ENCODE data around the gene POMGNT1.

POMGNT1 gene

GRCh38 chr1:46205141-46205540 lies 6.9 kb upstream of the POMGNT1 start:
- Histone ChIP-seq H3K14ac (ENCODE audit: low read length in 2 of 2) (no peak overlapping the region), H3K23ac (ENCODE audit: low read length in 2 of 2) (no peak overlapping the region), H3K9me3 (ENCODE audit: control insufficient read depth, low read length) (no peaks in the 10 kb centered on the region), H2BK5ac (ENCODE audit: low read depth, low read length, poor library complexity, severe bottlenecking) (no peak overlapping the region), H3K27me3 (ENCODE audit: control insufficient read depth in 1 of 2, insufficient read depth in 1 of 2, low read length in 2 of 2) (no peaks in the 10 kb centered on the region), H3K79me1 (replicated peaks; ENCODE audit: low read length, poor library complexity, severe bottlenecking) (peaks cover 6% of the 10 kb centered on the region), H3K4me1 (ENCODE audit: control insufficient read depth, insufficient read depth, low read depth, low read length) (peaks cover 6% of the 10 kb centered on the region), H2AK5ac (ENCODE audit: low read length, severe bottlenecking) (no peak overlapping the region), H3K4ac (ENCODE audit: low read depth in 1 of 2, low read length in 2 of 2) (no peak overlapping the region), H3K4me2 (ENCODE audit: low read length, poor library complexity, severe bottlenecking) (no peak overlapping the region), H2BK12ac (ENCODE audit: low read length in 2 of 2) (no peak overlapping the region), H2BK120ac (ENCODE audit: low read depth, low read length) (no peak overlapping the region), H3K18ac (ENCODE audit: low read depth in 1 of 2, low read length in 2 of 2) (no peak overlapping the region), H3K27ac (ENCODE audit: low read length, poor library complexity, severe bottlenecking) (no peak overlapping the region), H2AFZ (ENCODE audit: low read depth, low read length) (no peak overlapping the region), H3K36me3 (ENCODE audit: control insufficient read depth in 1 of 2, insufficient read depth in 2 of 2, low read depth in 1 of 2, low read length in 2 of 2) (peaks cover 0 to 3% of the 10 kb centered on the region in 2 experiments), H2BK15ac (ENCODE audit: low read depth, poor library complexity, severe bottlenecking) (no peak overlapping the region), H4K8ac (ENCODE audit: low read length) (no peak overlapping the region), H3K9ac (ENCODE audit: low read length) (no peak overlapping the region), H3K4me3 (ENCODE audit: insufficient read depth in 1 of 2, low read depth in 1 of 2, low read length in 2 of 2) (no peak overlapping the region), H4K91ac (ENCODE audit: low read length) (no peak overlapping the region)
- WGBS: 96% methylated on average over 3 of the region's 3 CpGs
- no peak for DNase-seq

DNA sequence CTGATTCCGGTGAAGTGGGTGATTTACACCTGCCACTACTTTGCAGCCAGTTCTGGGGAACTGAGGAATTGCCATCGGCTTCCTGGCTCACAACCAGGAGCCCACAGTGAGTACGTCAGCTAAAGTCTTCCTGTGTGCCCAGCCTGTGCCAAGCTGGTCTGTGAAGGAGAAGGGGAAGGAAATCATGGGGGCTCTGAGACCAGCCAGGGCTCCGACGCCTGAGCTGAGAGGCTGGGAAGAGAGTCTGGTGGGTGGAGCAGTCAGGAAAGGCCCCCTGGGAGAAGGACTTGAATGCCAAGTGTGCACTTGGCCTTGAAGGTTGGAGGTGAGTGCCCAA lies 6.1 kb upstream of the POMGNT1 start:
- H2BK120ac ChIP-seq (ENCODE audit: low read depth, low read length): no peak overlapping the region
- peaks cover 6% of the 10 kb centered on the region for H3K4me1 ChIP-seq (ENCODE audit: control insufficient read depth, insufficient read depth, low read depth, low read length)
- H3K79me1 ChIP-seq (replicated peaks; ENCODE audit: low read length, poor library complexity, severe bottlenecking): peaks cover 6% of the 10 kb centered on the region
- H2BK5ac ChIP-seq (ENCODE audit: low read depth, low read length, poor library complexity, severe bottlenecking): no peak overlapping the region
- H2AK5ac ChIP-seq (ENCODE audit: low read length, severe bottlenecking): no peak overlapping the region
- H3K18ac ChIP-seq (ENCODE audit: low read depth in 1 of 2, low read length in 2 of 2): no peak overlapping the region
- no peaks in the 10 kb centered on the region for H3K9me3 ChIP-seq (ENCODE audit: control insufficient read depth, low read length)
- no peak overlapping the region for H2BK15ac ChIP-seq (ENCODE audit: low read depth, poor library complexity, severe bottlenecking)
- H3K23ac ChIP-seq (ENCODE audit: low read length in 2 of 2): no peak overlapping the region
- no peaks in the 10 kb centered on the region for H3K27me3 ChIP-seq (ENCODE audit: control insufficient read depth in 1 of 2, insufficient read depth in 1 of 2, low read length in 2 of 2)
- no peak overlapping the region for H2BK12ac ChIP-seq (ENCODE audit: low read length in 2 of 2)
- H3K14ac ChIP-seq (ENCODE audit: low read length in 2 of 2): peak overlapping the region in 1 of 2 experiments; percentile 21
- peak overlapping the region in 1 of 2 experiments; percentile 93 for H3K4me3 ChIP-seq (ENCODE audit: insufficient read depth in 1 of 2, low read depth in 1 of 2, low read length in 2 of 2)
- H4K91ac ChIP-seq (ENCODE audit: low read length): no peak overlapping the region
- no peak overlapping the region for H3K27ac ChIP-seq (ENCODE audit: low read length, poor library complexity, severe bottlenecking)
- H3K36me3 ChIP-seq (ENCODE audit: control insufficient read depth in 1 of 2, insufficient read depth in 2 of 2, low read depth in 1 of 2, low read length in 2 of 2): peaks cover 0 to 3% of the 10 kb centered on the region in 2 experiments
- peak overlapping the region; percentile 88 for H3K9ac ChIP-seq (ENCODE audit: low read length)
- DNase-seq: no peak
- no peak overlapping the region for H4K8ac ChIP-seq (ENCODE audit: low read length)
- 82% methylated on average over 5 of the region's 5 CpGs for WGBS
- H3K4ac ChIP-seq (ENCODE audit: low read depth in 1 of 2, low read length in 2 of 2): no peak overlapping the region
- H2AFZ ChIP-seq (ENCODE audit: low read depth, low read length): no peak overlapping the region
- peak overlapping the region; percentile 91 for H3K4me2 ChIP-seq (ENCODE audit: low read length, poor library complexity, severe bottlenecking)

DNA sequence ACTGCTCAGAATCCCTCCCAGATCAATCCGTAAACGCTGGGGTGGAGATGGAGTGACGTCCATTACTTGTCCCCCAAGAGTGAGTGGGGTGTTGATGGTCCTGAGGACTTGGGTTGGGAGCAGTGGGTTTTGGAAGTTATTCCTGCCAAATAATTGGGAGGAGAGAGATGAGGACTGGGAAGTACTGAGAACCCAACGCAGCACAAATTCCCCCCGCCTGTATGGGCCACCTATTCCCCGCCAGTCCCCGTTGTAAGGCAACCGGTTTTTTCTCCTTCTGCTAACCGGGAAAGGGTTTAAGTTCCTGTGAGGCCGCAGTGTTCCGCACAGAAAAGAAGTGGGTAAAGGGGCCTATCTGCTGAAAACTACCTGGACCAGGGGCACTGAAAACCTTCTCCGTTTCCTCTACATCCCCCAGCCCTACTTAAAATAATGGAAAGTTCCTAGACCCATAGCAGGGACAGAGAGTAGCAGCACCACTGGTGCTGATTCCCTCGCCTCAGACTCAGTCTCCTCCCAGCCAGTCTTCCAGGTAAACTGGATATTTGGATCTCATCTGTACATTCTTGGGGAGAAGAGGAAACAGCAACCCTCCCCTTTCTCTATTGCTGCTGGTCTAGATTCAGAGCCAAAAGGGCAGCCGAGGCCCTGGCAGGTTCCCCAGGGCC lies 5.6 kb upstream of the POMGNT1 start:
- H3K23ac ChIP-seq (ENCODE audit: low read length in 2 of 2): no peak overlapping the region
- H2BK120ac ChIP-seq (ENCODE audit: low read depth, low read length): no peak overlapping the region
- no peak overlapping the region for H2BK12ac ChIP-seq (ENCODE audit: low read length in 2 of 2)
- no peaks in the 10 kb centered on the region for H3K27me3 ChIP-seq (ENCODE audit: control insufficient read depth in 1 of 2, insufficient read depth in 1 of 2, low read length in 2 of 2)
- H3K18ac ChIP-seq (ENCODE audit: low read depth in 1 of 2, low read length in 2 of 2): peak overlapping the region; percentile 35 to 58
- no peak for DNase-seq
- H3K9me3 ChIP-seq (ENCODE audit: control insufficient read depth, low read length): no peaks in the 10 kb centered on the region
- no peak overlapping the region for H3K4ac ChIP-seq (ENCODE audit: low read depth in 1 of 2, low read length in 2 of 2)
- H3K14ac ChIP-seq (ENCODE audit: low read length in 2 of 2): no peak overlapping the region
- peaks cover 6% of the 10 kb centered on the region for H3K4me1 ChIP-seq (ENCODE audit: control insufficient read depth, insufficient read depth, low read depth, low read length)
- no peak overlapping the region for H3K27ac ChIP-seq (ENCODE audit: low read length, poor library complexity, severe bottlenecking)
- H2BK15ac ChIP-seq (ENCODE audit: low read depth, poor library complexity, severe bottlenecking): no peak overlapping the region
- H2BK5ac ChIP-seq (ENCODE audit: low read depth, low read length, poor library complexity, severe bottlenecking): no peak overlapping the region
- H3K9ac ChIP-seq (ENCODE audit: low read length): peak overlapping the region; percentile 88
- H4K91ac ChIP-seq (ENCODE audit: low read length): no peak overlapping the region
- peaks cover 6% of the 10 kb centered on the region for H3K79me1 ChIP-seq (replicated peaks; ENCODE audit: low read length, poor library complexity, severe bottlenecking)
- 32% methylated on average over 13 of the region's 14 CpGs for WGBS
- H3K4me3 ChIP-seq (ENCODE audit: insufficient read depth in 1 of 2, low read depth in 1 of 2, low read length in 2 of 2): peak overlapping the region; percentile 74 to 93
- H2AK5ac ChIP-seq (ENCODE audit: low read length, severe bottlenecking): no peak overlapping the region
- peak overlapping the region; percentile 91 for H3K4me2 ChIP-seq (ENCODE audit: low read length, poor library complexity, severe bottlenecking)
- H4K8ac ChIP-seq (ENCODE audit: low read length): no peak overlapping the region
- peaks cover 0 to 3% of the 10 kb centered on the region in 2 experiments for H3K36me3 ChIP-seq (ENCODE audit: control insufficient read depth in 1 of 2, insufficient read depth in 2 of 2, low read depth in 1 of 2, low read length in 2 of 2)
- H2AFZ ChIP-seq (ENCODE audit: low read depth, low read length): peak overlapping the region; percentile 49

- H4K91ac ChIP-seq (ENCODE audit: low read length): no peak overlapping the region
- peaks cover 15 to 27% of the 10 kb centered on the region in 2 experiments for H3K36me3 ChIP-seq (ENCODE audit: control insufficient read depth in 1 of 2, insufficient read depth in 2 of 2, low read depth in 1 of 2, low read length in 2 of 2)
- H3K23ac ChIP-seq (ENCODE audit: low read length in 2 of 2): no peak overlapping the region
- H2AK5ac ChIP-seq (ENCODE audit: low read length, severe bottlenecking): no peak overlapping the region
- no peaks in the 10 kb centered on the region for H3K9me3 ChIP-seq (ENCODE audit: control insufficient read depth, low read length)
- H3K79me1 ChIP-seq (replicated peaks; ENCODE audit: low read length, poor library complexity, severe bottlenecking): peaks cover 22% of the 10 kb centered on the region
- H3K27me3 ChIP-seq (ENCODE audit: control insufficient read depth in 1 of 2, insufficient read depth in 1 of 2, low read length in 2 of 2): no peaks in the 10 kb centered on the region
- no peak for DNase-seq
- no peak overlapping the region for H2BK120ac ChIP-seq (ENCODE audit: low read depth, low read length)
- H3K27ac ChIP-seq (ENCODE audit: low read length, poor library complexity, severe bottlenecking): no peak overlapping the region
- peaks cover 26% of the 10 kb centered on the region for H3K4me1 ChIP-seq (ENCODE audit: control insufficient read depth, insufficient read depth, low read depth, low read length)
- no peak overlapping the region for H3K14ac ChIP-seq (ENCODE audit: low read length in 2 of 2)
- no peak overlapping the region for H2BK12ac ChIP-seq (ENCODE audit: low read length in 2 of 2)
- peak overlapping the region; percentile 93 for H3K9ac ChIP-seq (ENCODE audit: low read length)
- H3K4me3 ChIP-seq (ENCODE audit: insufficient read depth in 1 of 2, low read depth in 1 of 2, low read length in 2 of 2): peak overlapping the region in 1 of 2 experiments; percentile 97
- H4K8ac ChIP-seq (ENCODE audit: low read length): no peak overlapping the region
- WGBS: 100% methylated on average over 3 of the region's 3 CpGs
- H2BK15ac ChIP-seq (ENCODE audit: low read depth, poor library complexity, severe bottlenecking): no peak overlapping the region
- no peak overlapping the region for H2BK5ac ChIP-seq (ENCODE audit: low read depth, low read length, poor library complexity, severe bottlenecking)
- no peak overlapping the region for H3K18ac ChIP-seq (ENCODE audit: low read depth in 1 of 2, low read length in 2 of 2)
- H3K4me2 ChIP-seq (ENCODE audit: low read length, poor library complexity, severe bottlenecking): no peak overlapping the region
- H3K4ac ChIP-seq (ENCODE audit: low read depth in 1 of 2, low read length in 2 of 2): peak overlapping the region in 1 of 2 experiments; percentile 12
- no peak overlapping the region for H2AFZ ChIP-seq (ENCODE audit: low read depth, low read length)
These were observed 1.1 kb upstream of the POMGNT1 start for GRCh38 chr1:46199233-46199749.
